ENCODE measurements around the gene APAF1. TPM values are rescaled to one million over a fixed set of nuclear protein-coding genes. Genes with fewer than 3 reads are reported as not detected.

The APAF1 gene
- total RNA-seq, 4 donors from 2014 or later: 9.1 to 10.9 (median 10.0) TPM

DNA sequence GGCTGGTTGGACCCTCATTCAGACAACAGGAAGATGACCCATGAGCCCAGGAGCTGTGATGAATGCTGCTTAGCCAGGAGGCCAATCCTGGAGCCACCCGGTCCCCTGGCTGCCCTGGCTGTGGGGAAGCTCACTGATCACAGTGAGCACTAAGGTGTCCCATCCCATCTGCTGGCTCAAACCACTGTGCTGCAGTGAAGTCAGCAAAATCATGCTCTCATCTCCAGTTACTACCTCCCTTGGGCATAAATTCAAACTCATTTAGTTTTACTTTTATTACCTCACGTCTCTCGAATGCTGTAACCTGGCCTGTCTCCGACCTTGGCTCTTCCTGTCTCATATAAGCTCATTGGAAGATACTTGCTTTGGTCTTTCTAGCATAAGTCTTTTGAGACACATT is 112.4 kb downstream of the APAF1 start:
- Histone ChIP-seq H3K27me3 (no peaks in the 10 kb centered on the region), H3K4me3 (no peak overlapping the region), H3K36me3 (no peaks in the 10 kb centered on the region), H3K4me1 (peaks cover 0 to 3% (median 0%) of the 10 kb centered on the region in 4 donors), H3K27ac (replicated peaks in 1 of 4) (no peak overlapping the region), H3K9me3 (no peaks in the 10 kb centered on the region)
- TF ChIP-seq POLR2AphosphoS5 (IDR thresholded peaks at IDR 0.05) (no peak), POLR2A (IDR thresholded peaks at IDR 0.05; ENCODE audit: low read depth) (no peak), CTCF (IDR thresholded peaks at IDR 0.05) (no peak), EP300 (IDR thresholded peaks at IDR 0.05) (no peak)
- intact Hi-C loops (cut with DNase I): no loop called here
- 82% methylated on average over 3 of the region's 4 CpGs for WGBS
- no peak for DNase-seq (ENCODE audit: extremely low spot score)

DNA sequence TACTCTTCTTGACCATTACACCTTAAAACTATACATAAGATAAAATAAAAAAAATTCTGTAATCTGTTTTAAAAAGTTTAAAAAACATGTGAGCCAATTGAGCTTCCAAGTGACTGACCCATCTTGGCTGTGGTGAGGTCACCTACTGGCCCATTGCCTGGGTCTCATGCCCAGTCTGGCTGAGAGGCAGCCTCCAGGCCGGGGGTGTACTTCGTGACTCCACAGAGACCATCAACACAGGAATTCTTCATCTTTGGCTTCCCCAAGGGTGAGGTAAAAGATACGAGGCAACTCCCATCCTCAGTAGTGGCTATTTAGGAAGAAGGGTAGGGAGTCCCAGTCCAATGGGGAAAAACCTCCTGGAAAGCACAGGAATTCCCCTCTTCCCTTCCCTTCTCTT is 113.2 kb downstream of the APAF1 start:
- no peaks in the 10 kb centered on the region for H3K27me3 ChIP-seq
- H3K9me3 ChIP-seq: no peaks in the 10 kb centered on the region
- intact Hi-C loops (cut with DNase I): no loop called here
- H3K27ac ChIP-seq (replicated peaks in 1 of 4): no peak overlapping the region
- no peak overlapping the region for H3K4me3 ChIP-seq
- peaks cover 0 to 3% (median 0%) of the 10 kb centered on the region in 4 donors for H3K4me1 ChIP-seq
- TF ChIP-seq EP300 (IDR thresholded peaks at IDR 0.05) (no peak), CTCF (IDR thresholded peaks at IDR 0.05) (no peak), POLR2AphosphoS5 (IDR thresholded peaks at IDR 0.05) (no peak), POLR2A (IDR thresholded peaks at IDR 0.05; ENCODE audit: low read depth) (no peak)
- DNase-seq (ENCODE audit: extremely low spot score): no peak
- no peaks in the 10 kb centered on the region for H3K36me3 ChIP-seq
- 51% methylated on average over 3 of the region's 3 CpGs for WGBS

GRCh38 chr12:98763656-98764055 is 118.6 kb downstream of the APAF1 start:
- H3K27me3 ChIP-seq: no peaks in the 10 kb centered on the region
- H3K27ac ChIP-seq (replicated peaks in 1 of 4): no peak overlapping the region
- H3K9me3 ChIP-seq: no peaks in the 10 kb centered on the region
- no peaks in the 10 kb centered on the region for H3K4me1 ChIP-seq
- 97% methylated on average over 4 of the region's 4 CpGs for WGBS
- no peaks in the 10 kb centered on the region for H3K36me3 ChIP-seq
- intact Hi-C loops (cut with DNase I): no loop called here
- no peak overlapping the region for H3K4me3 ChIP-seq
- no peak for TF ChIP-seq CTCF (IDR thresholded peaks at IDR 0.05)
- no peak for TF ChIP-seq POLR2AphosphoS5 (IDR thresholded peaks at IDR 0.05)
- TF ChIP-seq POLR2A (IDR thresholded peaks at IDR 0.05; ENCODE audit: low read depth): no peak
- no peak for TF ChIP-seq EP300 (IDR thresholded peaks at IDR 0.05)
- no peak for DNase-seq (ENCODE audit: extremely low spot score)

- peaks cover 0 to 2% (median 0%) of the 10 kb centered on the region in 4 donors for H3K36me3 ChIP-seq
- no peak overlapping the region for H3K4me3 ChIP-seq
- H3K27me3 ChIP-seq: no peaks in the 10 kb centered on the region
- DNase-seq (ENCODE audit: extremely low spot score): no peak
- no peak overlapping the region for H3K27ac ChIP-seq (replicated peaks in 1 of 4)
- no peak for TF ChIP-seq CTCF (IDR thresholded peaks at IDR 0.05)
- H3K4me1 ChIP-seq: no peaks in the 10 kb centered on the region
- H3K9me3 ChIP-seq: no peaks in the 10 kb centered on the region
- intact Hi-C loops (cut with DNase I): no loop called here
- WGBS: 92% methylated on average over 9 of the region's 9 CpGs
These were observed 122.2 kb downstream of the APAF1 start for GRCh38 chr12:98767248-98767647.

DNA sequence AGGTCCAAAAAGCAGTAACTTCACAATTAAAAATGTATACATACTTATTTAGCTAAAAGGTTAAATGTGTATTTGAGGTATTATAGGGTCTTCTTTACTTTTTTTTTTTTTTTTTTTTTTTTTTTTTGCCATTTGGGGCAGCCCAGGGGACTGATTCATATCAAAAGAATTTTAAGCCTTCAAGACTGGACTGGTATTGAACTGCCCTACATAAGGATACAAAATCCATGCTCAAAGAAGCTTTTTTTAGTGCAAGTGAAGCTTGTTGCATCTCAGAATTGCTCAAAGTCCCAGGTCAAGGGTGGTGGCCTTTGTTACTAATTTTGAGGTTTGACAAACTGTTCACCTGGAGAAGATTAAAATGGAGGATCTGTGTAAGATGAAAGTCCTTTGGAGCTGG is 124.0 kb downstream of the APAF1 start:
- Histone ChIP-seq H3K4me1 (no peaks in the 10 kb centered on the region), H3K27ac (replicated peaks in 1 of 4) (no peak overlapping the region), H3K4me3 (no peak overlapping the region), H3K36me3 (peaks cover 0 to 10% (median 0%) of the 10 kb centered on the region in 4 donors), H3K9me3 (no peaks in the 10 kb centered on the region), H3K27me3 (no peaks in the 10 kb centered on the region)
- no peak for TF ChIP-seq CTCF (IDR thresholded peaks at IDR 0.05)
- TF ChIP-seq POLR2AphosphoS5 (IDR thresholded peaks at IDR 0.05): no peak
- no peak for TF ChIP-seq POLR2A (IDR thresholded peaks at IDR 0.05; ENCODE audit: low read depth)
- TF ChIP-seq EP300 (IDR thresholded peaks at IDR 0.05): no peak
- intact Hi-C loops (cut with DNase I): no loop called here
- DNase-seq (ENCODE audit: extremely low spot score): no peak

Data from esophagus muscularis mucosa (tissue), 4 donors.